H7 (cell line): Measurements from ENCODE around the gene MRPS10. TPM values are rescaled to one million over a fixed set of nuclear protein-coding genes. Genes with fewer than 3 reads are reported as not detected.
"Not testable (repeated sequence)": the region's sequence is repeated elsewhere in the genome, so short reads cannot be mapped to it uniquely, and the experiment has no call there.

Experiments
- DNase-seq: peaks from one replicate; pipeline ENCODE4 v3.0.0; 2012
- H3K27me3 ChIP-seq: 2 replicates; pipeline ENCODE4 v1.6.0; 2011; ENCODE audit warnings: mild to moderate bottlenecking, low read length; ENCODE audit not compliant: control insufficient read depth, insufficient read depth
- H3K36me3 ChIP-seq: replicated peaks from 2 replicates; pipeline ENCODE4 v1.5.1; 2011; ENCODE audit warnings: low read length; ENCODE audit not compliant: control insufficient read depth, insufficient read depth
- H3K4me3 ChIP-seq: 2 replicates; pipeline ENCODE4 v1.5.1; 2011; ENCODE audit warnings: low read depth, mild to moderate bottlenecking, control low read depth, low read length, moderate library complexity; ENCODE audit not compliant: insufficient read depth
- total RNA-seq: library from RNA; depleted of rRNA; stranded (reverse); fragments of >200 nt; shearing (Covaris generic); gene quantifications from 2 replicates; pipeline ENCODE4 v1.2.3, GENCODE V29; 2014

MRPS10 gene
- total RNA-seq, 1 experiment from 2014 or later = 46.5 TPM

DNA sequence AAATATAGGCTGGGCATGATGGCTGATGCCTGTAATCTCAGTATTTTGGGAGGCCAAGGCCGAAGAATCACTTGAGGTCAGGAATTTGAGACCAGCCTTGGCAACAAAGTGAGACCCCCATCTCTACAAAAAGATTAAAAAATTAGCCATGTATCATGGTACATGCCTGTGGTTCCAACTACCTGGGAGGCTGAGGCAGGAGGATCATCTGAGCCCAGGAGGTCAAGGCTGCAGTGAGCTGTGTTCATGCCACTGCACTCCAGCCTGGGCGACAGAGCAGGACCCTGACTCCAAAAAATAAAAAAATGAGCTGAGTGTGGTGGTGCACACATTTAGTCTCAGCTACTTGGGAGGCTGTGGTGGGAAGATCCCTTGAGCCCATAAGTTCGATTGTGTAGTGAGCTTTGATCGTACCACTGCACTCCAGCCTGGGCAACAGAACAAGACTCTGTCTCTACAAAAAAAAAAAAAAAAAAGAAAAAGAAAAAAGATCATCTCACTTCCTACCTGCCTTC is 12.8 kb downstream of the MRPS10 start:
- DNase-seq = no peak
- Histone ChIP-seq H3K36me3 (peaks cover 8% of the 10 kb centered on the region), H3K27me3 (no peaks in the 10 kb centered on the region), H3K4me3 (no peak overlapping the region)

DNA sequence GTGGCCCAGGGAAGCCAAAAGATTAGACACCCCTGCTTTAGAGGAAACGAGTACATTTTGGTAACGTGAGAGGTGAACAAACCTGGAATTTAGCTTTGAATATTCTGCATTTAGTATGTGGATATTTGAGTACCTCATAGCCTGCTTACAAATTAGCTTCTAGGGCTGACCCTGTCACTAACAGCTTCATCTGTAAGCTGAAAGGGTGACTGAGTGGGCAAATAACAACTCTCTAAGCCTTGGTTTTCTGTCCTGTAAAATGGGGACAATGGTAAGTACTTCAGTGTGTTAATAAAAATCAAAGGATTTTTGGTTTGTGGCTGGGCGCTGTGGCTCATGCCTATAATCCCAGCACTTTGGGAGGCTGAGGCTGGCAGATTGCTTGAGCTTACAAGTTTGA is 14.5 kb downstream of the MRPS10 start:
- H3K36me3 ChIP-seq = peaks cover 2% of the 10 kb centered on the region; the same call in 1 of the 2 replicates
- no peak overlapping the region for H3K4me3 ChIP-seq
- DNase-seq = no peak
- H3K27me3 ChIP-seq = no peaks in the 10 kb centered on the region

DNA sequence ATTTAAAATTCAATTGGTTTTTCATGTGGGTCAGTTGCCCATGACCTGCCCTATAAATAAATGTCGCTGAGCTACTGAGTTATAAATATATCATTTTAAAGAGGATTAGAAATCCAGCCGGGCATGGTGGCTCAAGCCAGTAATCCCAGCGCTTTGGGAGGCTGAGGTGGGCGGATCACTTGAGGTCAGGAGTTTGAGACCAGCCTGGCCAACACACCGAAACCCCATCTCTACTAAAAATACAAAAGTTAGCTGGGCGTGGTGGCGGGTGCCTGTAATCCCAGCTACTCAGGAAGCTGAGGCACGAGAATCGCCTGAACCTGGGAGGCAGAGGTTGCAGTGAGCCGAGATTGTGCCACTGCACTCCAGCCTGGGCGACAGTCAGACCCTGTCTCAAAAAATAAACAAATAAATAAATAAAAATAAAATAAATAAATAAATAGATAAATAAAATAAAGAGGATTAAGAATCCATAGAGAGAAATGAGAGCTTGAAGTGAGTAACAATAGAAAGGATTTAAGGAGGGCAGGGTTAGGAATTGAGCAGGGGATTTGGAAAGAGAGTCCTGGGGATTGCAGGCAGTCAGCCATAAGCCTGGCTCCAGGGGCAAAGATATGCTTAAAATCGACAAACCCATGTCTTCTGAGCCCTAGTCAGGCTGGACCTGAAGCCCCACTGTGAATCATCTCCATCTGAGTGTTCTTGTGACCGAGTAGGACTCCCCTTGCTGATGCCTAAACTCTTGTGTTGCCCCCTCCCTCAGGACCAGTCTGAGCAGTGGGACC is 15.3 kb downstream of the MRPS10 start:
- not testable (repeated sequence) for H3K27me3 ChIP-seq, DNase-seq, H3K4me3 ChIP-seq, H3K36me3 ChIP-seq

DNA sequence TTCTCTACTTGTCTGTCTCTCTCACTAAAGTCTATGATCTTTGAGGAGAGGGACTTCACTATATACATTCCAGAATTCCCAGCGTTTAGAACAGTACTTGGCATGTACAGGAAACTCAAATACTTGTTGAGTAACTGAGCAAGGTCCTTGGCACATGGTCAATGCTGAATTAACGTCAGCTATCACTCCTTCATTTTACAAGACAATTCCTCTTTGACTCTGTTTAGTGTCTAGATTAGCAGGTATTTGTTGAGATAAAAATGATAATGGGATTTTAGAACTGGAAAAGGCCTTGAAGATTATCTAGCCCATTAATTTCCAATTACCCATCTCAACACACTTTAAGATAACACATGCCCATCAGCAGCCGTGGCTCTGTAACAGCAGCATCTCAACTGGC is 16.3 kb downstream of the MRPS10 start:
- no peak for DNase-seq
- peaks cover 2% of the 10 kb centered on the region; the same call in 1 of the 2 replicates for H3K36me3 ChIP-seq
- H3K4me3 ChIP-seq = no peak overlapping the region
- no peaks in the 10 kb centered on the region for H3K27me3 ChIP-seq

DNA sequence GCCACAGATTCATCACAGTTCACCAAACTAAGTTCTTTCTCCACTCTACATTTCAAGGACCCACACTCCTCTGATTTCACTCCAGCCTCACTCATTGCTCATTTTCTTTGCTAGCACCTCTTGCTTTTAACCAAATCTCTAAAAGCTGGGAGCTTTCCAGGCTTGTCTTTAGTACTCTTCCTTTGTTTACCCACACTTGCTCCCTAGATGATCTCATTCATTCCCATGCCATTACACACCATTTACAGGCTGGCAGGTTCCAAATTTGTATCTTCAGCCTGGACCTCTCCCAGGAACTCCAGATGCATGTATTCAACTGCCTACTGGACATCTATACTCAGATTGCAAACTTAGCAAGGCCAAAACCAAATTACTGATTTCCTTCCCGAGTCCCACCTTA is 17.6 kb downstream of the MRPS10 start:
- H3K36me3 ChIP-seq = peaks cover 2% of the 10 kb centered on the region
- H3K27me3 ChIP-seq = no peaks in the 10 kb centered on the region
- no peak for DNase-seq
- H3K4me3 ChIP-seq = no peak overlapping the region

DNA sequence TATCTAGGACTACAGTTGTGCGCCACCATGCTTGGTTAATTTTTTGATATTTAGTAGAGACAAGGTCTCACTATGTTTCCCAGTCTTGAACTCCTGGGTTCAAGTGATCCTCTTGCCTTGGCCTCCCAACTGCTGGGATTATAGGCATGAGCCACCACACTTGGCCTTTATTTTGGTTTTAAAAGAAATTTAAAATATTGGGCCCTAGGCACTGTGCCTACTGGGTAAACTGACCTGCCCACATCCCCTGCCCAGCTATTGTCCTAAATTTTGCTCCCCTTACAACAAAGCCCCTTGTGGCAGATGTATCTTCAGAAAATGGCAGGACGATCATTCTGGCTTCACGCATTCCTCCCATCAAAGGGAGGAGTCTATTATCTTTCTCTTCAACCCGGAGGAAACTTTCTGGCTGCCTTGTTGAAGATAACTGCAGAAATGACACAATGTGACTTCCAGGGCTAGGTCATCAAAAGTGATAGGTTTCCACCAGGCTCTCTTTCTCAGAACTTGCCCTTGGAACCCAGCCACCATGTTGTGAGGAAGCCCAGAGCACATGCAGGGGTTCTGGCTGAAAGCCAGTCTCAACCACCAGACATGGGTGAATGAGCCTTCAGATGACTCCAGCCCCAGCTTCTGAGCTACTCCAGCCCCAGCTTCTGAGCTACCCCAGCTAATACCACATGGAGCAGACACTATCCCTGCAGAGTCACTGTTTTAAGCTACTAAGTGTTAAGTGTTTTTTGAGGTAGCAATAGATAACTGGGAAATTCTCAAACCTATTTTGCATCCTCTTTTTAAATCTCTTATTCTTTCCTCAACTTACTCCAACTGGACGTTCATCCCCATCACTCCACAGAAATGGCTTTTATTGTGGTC is 18.3 kb downstream of the MRPS10 start:
- no peaks in the 10 kb centered on the region for H3K27me3 ChIP-seq
- no peak overlapping the region for H3K4me3 ChIP-seq
- DNase-seq = no peak
- no peaks in the 10 kb centered on the region; the same call in 1 of the 2 replicates for H3K36me3 ChIP-seq

DNA sequence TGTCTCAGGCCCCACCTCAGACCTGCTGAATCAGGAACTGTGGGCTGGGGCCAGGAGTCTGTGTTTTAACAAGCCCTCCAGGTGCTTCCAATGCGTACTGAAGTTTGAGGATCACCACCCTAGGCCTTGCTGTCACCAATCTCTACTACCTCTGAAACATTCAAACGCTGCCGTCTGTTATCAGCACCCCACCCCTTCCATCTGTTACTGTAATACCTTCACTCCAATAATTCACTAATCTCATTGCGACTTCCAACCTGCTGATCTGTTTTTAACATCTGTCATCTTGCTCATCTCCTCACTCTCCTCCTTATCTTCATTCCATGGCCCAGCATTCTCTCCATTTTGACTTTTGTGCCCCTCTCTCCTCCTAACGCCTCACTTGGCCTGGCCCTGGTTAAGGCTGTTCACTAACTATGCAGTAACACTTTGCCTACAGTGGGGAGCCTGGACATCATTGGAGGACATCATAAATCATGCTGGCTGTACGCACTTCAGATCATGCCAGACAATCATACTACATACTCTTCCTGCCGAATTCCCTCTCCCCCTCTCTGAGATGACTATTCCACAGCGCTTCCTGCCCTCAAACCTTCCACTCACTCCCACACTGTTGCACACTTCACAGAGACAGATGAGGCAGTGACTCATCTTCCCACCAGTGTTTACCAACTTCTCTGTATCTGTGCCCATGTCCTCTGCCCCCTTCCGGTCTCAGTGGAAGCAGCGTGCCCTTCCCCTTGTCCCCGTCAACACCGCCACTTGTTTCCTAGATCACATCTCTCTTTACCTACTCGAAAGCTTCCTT is 19.9 kb downstream of the MRPS10 start:
- Histone ChIP-seq H3K36me3 (no peaks in the 10 kb centered on the region; the same call in 1 of the 2 replicates), H3K4me3 (no peak overlapping the region), H3K27me3 (no peaks in the 10 kb centered on the region)
- DNase-seq = no peak

DNA sequence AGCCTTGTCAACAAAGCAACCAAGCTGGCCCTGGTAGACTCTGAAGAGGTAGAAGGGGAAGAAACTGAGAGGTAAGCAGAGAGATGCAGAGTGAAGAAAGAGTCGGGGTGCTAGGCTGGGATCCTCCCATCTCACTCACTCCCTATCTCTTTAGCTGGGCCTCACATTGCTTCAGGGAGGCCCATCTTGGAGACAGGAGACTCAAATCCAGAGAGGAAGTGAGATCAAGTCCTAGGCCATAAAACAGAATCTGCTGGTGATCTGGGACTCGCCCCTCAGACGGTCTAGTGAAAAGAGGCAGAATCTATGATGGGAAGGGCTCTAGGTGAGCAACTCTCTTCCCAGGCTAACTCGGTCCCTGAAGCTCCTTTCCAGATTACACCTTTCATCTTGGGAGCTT is 22.2 kb downstream of the MRPS10 start:
- Histone ChIP-seq H3K4me3 (no peak overlapping the region), H3K36me3 (no peaks in the 10 kb centered on the region; the same call in 1 of the 2 replicates), H3K27me3 (no peaks in the 10 kb centered on the region)
- no peak for DNase-seq

DNA sequence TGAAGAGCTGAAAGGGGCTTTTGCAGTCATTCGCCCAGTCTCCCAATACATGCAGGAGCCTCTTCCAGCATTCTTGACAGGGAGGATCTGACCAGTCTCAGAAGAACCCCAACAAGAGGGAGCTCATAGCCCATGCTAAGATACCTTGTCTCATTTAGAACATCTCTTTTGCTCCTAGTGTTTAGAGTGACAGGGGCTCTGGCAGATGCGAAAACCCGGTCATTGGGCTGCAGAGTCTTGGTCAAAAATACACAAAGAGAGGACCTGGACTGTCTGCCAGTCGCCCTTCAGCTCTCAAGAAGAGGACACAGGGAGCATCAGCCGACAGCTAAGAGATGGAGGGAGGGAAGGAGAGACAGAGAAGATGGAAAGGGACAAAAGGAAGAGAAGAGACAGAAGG is 23.6 kb downstream of the MRPS10 start:
- Histone ChIP-seq H3K36me3 (no peaks in the 10 kb centered on the region; the same call in 1 of the 2 replicates), H3K4me3 (no peak overlapping the region), H3K27me3 (no peaks in the 10 kb centered on the region)
- no peak for DNase-seq

DNA sequence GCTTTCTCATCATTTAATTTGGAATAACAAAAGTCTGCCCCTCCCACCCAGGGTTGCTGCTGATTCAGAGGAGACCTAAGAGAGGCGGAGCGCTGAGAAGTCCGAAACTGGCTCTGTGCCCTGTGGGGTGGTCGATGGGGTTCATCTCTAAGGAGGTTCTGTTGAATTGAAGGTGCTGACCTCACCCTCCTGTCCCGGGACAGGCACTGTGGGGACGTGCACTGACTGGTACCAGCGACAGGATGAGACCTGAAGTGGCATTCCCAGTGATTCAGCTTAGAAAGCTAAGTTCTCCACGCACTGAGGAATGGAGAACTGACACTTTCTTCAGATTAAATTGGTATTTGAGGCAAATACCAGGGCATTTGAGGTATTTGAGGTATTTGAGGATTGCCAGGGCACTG is 24.2 kb downstream of the MRPS10 start:
- Histone ChIP-seq H3K27me3 (no peaks in the 10 kb centered on the region), H3K4me3 (no peak overlapping the region), H3K36me3 (no peaks in the 10 kb centered on the region; the same call in 1 of the 2 replicates)
- peak; percentile 64 for DNase-seq

DNA sequence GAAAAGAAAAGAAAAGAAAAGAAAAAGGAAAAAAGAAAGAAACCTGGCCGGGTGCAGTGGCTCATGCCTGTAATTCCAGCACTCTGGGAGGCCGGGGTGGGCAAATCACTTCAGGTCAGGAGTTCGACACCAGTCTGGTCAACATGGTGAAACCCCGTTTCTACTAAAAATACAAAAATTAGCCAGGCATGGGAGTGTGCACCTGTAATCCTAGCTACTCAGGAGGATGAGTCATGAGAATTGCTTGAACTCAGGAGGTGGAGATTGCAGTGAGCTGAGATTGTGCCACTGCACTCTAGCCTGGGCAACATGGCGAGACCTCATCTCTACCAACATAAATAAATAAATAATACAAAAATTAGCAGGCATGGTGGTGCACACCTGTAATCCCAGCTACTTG is 25.3 kb downstream of the MRPS10 start:
- not testable (repeated sequence) for H3K36me3 ChIP-seq, DNase-seq, H3K4me3 ChIP-seq, H3K27me3 ChIP-seq

DNA sequence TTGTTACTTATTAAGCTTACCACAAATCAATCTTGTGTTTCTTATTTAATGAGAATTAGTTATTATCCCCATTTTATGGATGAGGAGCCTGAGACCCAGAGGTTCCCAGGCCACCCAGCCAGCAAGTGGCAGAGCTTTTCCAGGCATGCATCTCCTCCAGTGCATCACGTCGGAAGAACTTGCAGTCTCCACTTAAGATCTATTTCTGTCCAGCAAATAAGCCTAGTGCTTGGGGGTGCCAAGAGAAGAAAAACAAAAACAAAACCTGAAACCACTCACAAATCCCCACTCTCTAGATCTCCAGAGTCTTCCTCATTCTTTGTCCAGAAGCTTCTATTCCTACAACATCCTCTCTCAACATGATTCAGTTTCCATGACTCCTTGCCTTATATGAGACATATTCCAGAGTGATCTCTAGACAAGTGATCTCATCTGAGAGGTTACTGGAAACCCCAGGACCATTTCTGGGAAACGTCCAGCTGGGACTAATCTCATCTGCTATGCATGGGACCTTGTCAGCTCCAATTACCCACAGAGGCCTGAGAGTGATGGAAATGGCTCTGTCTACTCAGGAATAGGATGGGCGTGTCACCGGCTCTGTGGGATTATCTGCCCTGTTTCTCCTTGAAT is 27.0 kb downstream of the MRPS10 start:
- Histone ChIP-seq H3K4me3 (no peak overlapping the region), H3K36me3 (no peaks in the 10 kb centered on the region; the same call in 1 of the 2 replicates), H3K27me3 (no peaks in the 10 kb centered on the region)
- DNase-seq = no peak

DNA sequence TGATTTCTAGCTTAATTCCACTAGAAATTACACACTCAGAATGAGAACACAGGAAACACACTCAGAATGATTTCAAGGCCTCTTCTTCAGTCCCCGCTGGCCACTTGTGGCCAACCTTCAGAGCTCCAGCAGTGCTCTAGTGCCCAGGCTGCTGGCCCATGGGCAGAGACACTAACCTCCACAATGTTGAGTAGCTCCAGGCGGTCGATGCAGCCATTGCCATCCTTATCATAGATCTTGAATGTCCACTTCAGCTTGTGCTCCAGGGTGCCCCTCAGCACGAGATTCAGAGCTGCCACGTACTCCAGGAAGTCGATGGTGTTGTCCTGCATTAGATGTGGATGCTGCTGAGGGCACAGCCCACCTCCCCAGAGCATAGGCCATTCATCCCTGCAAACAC is 29.3 kb downstream of the MRPS10 start:
- H3K27me3 ChIP-seq = no peaks in the 10 kb centered on the region
- no peak for DNase-seq
- H3K36me3 ChIP-seq = no peaks in the 10 kb centered on the region
- H3K4me3 ChIP-seq = no peak overlapping the region

DNA sequence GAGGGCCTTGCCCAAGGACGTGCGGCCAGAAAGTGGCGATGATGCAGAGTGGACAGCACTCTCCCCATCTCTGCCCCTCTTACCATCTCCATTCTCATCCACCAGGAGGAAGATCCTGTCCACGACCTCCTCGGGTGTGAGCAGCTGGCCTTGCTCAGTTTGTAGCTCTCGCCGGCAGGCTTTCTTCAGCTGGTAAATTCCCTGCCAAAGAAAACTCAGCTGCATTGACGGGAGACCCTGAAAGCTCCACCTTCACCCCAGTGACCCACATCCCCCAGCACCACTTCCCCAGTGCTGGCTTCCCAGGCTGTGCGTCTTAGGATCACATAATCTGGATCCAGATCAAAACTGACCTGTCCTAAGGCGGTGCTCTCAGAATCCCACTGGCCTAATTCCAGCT is 32.1 kb downstream of the MRPS10 start:
- no peaks in the 10 kb centered on the region for H3K36me3 ChIP-seq
- no peaks in the 10 kb centered on the region for H3K27me3 ChIP-seq
- H3K4me3 ChIP-seq = no peak overlapping the region
- no peak for DNase-seq
